DLD1 (cell line): ENCODE data around the gene METTL1.

Source experiments
- in situ Hi-C: cut with HindIII; loops from 2 replicates; pipeline ENCODE4 v1.10.0; 2017; ENCODE audit warnings: low sequenced_read_pairs

The METTL1 gene

DNA sequence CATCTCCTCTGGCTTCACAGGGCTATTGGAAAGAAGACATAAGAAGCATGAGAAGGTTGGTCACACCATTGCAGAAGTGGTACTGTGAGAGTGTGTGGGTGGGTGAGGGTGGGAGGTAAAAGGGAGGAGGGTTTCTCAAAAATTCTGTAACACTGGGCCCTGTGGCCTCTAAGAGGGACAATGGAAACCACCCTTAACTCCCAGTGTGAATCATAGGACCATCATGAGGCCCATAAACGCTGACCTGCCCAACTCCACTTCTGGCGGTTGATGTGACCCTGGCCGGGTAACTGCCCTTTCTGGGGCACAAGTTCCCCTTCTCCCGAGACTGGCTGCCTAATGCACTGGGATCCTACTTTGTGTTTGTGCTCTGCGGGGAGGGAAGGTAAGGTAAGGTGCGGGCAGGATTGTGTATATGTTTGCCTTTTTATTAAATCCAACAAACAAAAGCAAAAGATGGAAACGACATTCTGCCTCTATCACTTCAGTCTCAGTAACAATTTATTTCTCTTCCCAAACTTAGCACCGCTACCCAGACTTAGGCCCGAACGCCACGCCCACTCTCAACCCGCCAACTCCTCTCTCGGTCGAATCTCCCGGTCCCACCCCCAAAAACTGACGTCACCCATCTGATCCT, 551 bp downstream of the METTL1 start:
- in situ Hi-C loops: no loop called here

DNA sequence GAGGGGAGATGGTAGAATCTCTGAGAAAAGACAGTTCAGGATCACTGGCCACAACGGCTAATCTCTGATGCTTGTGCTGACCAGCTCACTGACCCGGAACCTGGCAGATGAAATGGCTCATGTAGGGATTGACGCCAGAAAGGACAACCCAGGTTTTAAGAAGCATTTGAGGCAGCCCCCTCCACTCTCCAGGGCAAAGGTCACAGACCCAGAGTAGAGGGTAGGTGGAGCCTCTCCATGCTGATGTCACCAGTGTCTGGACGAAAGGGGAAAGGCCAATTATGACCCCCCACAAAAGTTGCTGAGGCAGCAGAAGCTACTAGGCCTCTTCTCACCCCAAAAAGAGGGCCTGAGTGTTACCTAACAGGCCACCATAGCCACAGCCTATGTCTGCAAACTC, 1.2 kb downstream of the METTL1 start:
- in situ Hi-C loops: no loop called here

DNA sequence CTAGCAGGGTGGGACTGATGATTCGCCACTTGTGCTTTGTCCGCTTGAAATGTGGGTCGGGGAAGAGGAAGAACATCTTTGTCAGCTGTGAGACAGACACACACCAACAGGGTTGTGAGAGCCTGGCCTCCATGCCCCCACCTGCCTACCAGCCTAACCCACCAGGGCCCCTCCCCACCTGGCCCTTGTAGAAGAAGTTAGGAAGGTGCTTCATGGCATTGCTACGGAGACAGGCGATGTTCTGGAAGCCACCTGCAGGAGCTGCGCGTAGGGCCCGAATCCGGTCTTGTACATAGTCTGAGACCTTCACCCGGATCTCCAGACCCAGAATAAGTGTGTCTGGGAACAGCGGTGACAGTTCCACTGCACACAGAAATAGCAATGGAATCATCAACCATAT, 2.3 kb downstream of the METTL1 start:
- in situ Hi-C loops: no loop called here

DNA sequence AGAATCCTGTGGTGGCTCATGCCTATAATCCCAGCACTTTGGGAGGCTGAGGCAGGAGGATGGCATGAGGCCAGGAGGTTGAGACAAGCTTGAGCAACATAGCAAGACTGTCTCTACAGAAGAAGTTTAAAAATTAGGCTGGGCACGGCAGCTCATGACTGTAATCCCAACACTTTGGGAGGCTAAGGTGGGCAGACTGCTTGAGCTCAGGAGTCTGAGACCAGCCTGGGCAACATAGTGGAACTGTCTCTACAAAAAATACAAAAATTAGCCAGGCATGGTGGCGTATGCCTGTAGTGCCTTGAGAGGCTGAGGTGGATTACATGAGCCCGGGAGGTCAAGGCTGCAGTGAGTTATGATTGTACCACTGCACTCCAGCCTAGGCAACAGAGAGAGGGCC, 4.0 kb downstream of the METTL1 start:
- in situ Hi-C loops: no loop called here

DNA sequence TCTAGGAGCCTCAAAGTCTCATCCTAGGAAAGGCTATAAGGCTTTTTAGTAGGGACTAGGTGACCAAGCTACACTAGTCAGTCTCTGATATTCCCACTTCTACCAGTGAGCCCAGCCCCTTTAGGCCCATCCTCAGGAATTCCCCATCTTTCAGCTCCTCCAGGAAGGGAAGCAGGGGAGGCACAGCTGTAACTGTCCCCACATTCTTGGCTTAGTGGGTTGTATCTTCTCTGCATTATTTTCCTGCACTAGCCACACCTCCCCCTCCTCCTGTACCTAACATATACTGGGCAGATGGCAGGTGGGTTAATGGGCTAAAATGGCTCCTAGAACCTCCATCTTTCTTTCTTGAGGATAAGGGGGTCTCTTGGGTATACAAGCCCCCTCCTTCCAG, 4.6 kb downstream of the METTL1 start:
- in situ Hi-C loops: no loop called here

DNA sequence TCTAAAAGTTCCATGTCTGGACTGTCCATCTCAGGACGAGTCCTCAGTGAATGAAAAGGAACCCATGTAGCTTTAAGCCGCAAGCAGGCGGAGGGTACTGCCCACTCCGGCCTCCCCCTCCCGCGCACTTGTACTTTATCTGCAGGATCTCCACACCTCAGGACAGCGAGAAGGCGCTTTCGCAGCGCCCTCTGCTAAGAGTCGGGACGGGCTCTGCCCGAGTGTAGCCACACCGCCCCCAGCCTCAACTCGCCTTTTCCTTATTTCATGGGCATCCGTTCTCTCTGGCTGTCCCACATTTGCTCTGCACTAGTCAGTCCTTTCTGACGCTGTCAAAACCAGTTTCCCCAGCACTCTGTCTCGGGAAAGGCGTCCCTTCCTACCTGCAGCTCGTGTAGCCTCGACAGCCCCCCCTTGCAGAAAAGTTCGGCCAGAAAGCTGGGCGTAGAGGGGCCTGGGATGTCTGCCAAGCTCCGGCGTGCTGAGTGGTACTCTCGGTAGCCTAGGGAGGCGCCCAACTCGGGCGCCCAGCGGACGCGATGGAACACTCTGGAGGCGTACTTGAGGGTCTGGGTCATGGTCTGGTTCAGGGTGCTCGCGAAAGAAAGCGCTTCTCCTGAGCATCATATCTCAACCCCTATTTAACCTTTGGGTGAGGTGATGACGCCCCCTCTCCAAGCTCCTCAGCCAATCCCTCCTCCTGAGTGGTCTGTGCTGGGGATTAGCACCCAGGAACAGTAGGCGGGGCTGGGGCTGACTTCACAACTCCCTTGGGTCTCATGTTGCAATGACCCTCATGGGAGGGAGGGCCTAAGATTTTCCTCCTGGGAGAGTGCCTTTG, 5.2 kb downstream of the METTL1 start, which contains the start of gene CYP27B1:
TSS of gene CYP27B1 (minus strand) at position 615 of the 841 bp plus-strand sequence. CDS start at position 578, 37 bp downstream.
- in situ Hi-C loops: no loop called here

DNA sequence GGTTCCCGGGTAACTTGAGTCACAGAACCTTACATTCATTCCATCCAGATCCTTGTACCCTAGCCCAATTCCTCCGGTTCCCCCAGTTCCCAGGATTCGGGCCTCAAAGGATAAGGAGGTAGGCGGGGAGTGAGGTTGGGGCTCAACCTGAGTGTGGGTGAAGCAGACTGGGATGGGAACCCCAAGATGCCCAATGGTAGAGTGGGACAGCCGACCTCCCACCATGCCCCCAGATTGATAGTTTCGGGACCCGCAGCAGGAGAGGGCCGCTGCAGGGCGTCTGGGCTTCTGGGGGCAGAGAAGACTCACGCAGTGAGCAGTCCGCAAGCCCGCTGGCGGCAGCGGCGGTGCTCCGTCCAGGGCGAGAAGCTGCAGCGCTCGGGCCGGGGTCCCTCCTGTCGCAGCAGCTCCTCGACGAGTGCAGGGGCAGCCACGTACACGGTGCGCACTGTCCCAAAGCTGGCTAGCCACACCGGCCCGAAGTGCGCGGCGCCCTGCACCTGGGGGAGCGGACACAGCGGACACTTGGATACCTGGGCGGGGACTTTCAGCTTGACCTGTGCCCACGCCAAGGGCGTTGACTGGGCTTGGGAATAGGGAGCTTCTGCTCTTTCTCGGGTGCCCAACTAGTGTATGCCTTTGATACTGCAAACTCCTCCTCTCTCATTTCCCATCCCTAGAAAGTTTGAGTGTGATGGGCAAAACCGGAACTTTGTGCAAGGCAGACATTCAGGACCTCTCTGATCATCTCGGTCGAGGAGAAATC, 6.0 kb downstream of the METTL1 start:
- in situ Hi-C loops: no loop called here

DNA sequence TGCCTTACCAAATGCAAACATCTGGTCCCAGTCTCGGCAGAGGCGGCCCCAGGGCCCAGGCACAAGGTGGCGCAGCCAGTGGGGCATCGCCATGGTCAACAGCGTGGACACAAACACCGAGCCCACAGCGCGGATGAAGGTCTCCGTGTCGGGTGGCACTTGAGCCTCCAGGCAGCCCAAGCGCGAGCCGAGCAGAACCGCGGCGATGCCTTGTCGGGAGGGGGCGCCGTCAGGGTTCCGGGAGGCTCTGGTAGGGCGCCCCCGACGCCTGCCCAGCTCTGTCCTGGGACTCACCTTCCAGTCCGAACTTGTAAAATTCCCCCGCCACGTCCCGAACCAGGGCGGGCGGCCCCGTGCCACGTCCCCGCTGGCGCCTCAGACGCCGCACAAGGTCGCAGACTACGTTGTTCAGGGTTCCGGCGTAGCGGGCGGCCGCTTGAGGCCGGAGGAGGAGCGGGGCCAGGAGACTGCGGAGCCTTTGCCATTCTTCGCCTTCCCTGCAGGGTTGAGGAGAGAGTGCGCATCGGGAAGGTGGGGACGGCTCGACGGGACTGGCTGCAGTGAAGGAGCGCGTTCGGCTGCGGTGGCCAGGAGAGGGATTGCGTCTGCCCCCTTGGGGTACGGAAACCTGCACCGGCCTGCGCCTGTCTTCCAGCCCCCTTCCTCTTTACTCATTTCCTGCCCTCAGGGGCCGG, 6.8 kb downstream of the METTL1 start:
- in situ Hi-C loops: no loop called here

DNA sequence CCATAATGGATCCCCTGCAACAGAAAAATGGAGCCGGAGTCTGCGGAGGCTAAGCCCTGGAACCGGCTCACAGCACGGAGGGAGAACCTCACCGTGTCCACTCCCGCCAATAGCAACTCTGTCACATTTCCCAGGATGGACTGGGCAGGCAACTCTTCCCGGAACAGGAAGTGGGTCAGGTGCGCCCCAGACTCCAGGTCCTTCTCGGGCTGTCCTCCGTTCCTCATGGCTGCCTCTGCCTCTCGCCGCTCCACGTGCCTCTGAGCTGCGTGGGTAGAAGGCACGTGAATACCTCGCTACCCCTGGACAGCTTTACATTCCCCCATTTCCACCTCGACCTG, 7.3 kb downstream of the METTL1 start:
- in situ Hi-C loops: no loop called here

DNA sequence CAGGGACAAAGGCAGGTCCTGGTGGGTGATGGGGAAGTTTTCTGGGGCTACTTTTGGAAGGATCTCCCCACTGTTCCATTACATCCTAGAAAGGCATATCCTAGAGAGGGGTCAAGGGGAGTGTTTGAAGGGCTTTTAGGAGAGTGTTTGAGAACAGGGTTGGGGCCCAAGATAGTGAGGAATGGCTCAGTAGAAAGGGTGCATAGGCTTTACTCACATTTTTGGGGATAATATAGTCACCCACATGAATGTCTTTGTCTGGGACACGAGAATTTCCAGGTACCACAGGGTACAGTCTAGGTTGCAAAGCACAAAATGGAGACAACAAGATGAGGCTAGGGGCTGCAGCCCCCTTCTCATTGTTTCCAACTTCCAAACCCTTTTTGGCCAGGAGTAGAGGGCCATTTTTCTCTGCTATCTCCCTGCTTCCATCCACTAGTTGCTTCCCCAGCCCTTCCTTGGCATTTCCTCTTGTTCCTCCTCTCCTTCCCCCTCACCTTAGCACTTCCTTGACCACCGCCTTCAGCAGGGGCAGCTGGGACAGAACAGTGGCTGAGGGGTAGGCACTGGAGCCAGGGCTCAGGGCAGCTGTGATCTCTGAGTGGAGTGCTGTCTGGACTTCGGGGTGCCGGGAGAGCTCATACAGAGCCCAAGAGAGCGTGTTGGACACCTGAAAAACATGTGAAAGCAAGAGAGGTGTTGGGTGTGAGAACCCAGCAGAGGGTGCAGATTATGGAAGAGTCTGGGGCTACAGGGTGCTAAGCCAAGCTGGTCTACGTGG, 7.8 kb downstream of the METTL1 start:
- in situ Hi-C loops: no loop called here

DNA sequence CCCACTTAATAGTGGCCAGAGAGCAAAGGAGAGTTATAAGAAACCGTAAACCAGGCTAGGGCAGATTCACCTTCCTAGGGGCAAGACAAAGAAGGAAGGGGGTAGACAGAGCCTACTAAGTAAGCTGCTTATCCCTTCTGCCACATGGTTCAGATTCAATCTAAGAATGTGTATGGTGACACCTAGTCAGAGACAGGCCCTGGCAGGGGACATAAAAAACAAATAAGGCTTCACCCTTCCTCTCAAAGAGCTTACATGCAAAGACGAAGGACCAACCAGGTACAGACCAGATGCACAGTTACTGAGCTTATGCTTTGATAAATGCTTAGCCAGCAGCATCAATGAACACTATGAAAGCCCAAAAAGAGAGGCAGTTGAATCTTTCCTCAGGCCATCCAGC, 9.4 kb downstream of the METTL1 start:
- in situ Hi-C loops: no loop called here

DNA sequence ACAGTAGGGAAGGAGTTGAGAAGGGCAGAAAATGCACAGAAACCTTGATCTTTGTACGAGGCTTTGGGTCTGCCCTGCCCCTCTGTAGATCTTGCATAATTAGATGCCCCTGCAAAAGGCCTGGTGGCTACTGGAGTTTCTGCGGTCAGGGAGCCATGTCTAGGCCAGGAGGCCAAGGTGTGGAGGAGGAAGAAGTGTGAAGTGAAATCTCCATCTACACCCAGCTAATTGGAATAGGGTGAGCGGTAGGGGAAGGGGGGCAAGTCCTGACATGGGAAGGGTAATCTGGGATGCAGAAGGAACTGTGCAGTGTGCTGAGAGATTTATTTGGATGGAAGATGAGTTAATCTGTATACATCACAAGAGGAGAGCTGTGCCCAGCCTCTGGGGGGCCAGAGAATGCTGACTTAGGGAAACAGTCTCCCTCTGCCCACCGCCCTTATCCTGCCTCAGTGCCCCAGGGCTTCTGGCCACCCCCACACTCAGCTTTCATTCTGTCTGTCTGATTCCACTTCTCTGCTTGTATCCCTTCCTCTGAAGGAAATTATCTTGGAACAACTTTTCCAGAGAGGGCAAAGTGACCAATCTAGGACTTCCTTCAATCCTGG, 10.4 kb downstream of the METTL1 start:
- in situ Hi-C loops: no loop called here

DNA sequence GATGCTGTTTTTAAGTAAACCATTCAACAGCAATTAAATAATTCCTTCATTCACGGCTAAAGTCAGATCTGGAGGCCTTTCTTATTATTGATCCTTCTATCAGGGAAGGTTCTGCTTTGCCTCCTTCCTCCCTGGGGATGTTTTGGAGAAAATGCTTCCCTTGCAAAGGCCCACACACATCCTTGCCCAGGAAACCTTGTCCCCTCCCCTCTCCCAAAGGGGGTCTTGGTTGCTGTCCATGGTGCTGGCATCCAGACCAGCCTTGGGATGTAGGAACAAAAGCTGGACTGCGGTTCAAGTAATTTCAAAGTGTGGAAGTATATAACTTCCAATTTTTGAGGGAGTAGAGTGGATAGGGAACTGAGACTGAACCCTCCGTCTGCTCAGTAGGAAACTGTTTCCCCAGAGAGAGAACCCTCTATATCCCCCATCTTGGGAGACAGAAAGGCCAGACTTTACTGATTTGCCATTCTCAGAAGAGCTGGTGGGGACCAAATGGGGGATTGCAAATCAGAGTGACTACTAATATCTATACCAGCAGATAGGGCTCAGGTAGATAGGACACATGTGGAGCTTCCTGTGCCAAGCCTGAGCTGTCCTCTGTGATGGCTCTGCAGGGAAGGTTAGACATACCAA, 11.4 kb downstream of the METTL1 start:
- in situ Hi-C loops: no loop called here

DNA sequence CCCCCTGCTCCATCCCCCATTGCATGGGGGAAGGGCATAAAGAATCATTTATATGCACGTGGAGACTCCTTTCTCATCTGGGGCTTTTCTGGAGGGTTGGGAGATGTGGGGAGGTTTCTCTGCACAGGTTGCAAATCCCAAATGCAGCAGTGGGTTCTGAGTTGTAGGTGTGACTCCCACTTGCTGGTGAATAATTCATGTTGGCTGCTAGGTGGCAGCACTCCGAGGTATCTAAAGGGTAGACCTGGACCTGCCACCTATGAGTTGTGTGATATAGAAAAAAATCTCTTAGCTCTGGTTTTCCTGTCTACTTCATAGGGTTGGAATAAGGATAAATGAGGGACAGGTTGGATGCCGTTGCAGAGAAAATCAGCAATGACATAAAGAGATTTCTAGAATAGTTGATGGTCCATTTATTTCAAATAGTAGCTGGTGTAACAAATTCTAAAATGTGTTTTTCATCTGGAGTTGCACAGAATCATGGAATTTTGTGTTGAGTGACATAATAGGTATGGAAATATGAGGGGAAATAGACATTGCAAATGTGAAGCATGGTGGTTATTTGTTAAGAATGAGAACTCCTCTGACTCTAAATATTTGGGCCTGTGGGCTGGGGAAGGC, 12.4 kb downstream of the METTL1 start:
- in situ Hi-C loops: no loop called here

DNA sequence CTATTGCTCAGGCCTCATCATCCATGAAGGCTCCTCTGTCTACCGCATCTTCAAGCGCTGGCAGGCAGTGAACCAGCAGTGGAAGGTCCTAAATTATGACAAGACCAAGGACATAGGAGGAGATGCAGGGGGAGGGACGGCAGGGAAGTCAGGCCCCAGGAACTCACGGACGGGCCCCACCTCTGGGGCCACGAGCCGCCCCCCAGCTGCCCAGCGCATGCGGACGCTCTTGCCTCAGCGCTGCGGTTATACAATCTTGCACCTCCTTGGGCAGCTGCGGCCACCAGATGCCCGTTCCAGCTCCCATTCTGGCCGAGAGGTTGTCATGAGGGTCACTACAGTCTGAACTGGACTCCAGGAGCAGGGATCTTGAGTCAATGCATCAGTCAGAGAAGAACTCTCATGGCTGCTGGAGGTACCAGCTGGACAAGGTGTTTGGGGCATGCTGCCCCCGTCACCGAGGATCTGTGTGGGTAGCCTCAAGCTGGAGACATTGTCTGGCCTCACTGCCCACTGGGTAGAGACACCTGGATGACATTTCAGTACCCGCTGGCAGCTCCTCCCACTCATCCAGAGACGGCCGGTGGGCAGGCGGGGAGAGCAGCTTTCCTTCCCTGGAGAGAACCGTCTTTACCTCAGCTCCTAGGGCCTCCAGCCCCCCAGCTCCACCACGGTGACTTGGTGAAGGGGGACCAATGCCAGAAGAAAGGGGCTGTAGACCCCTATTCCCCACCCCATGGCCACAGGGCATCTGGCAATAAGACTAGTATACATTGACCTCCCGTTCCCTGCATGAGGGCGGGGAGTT, 13.1 kb downstream of the METTL1 start:
- in situ Hi-C loops: no loop called here

DNA sequence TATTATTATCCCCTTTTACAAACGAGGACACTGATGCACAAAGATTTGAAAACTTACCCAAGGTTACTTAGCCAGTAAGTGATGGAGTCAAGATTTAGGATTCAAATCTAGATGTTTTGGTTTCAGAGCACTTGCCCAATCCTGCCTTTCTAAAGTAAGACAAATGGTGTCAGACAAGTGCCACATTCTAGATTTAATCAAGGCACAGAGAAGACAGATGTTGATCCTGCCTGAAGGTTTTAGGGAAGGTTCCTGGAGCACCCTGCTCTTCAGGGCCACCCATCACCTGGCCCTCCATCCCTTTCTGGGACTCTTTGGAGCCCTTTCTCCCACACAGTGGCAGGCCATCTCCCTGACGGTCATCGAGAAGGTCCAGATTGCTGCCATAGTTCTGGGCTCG, 14.1 kb downstream of the METTL1 start:
- in situ Hi-C loops: no loop called here

DNA sequence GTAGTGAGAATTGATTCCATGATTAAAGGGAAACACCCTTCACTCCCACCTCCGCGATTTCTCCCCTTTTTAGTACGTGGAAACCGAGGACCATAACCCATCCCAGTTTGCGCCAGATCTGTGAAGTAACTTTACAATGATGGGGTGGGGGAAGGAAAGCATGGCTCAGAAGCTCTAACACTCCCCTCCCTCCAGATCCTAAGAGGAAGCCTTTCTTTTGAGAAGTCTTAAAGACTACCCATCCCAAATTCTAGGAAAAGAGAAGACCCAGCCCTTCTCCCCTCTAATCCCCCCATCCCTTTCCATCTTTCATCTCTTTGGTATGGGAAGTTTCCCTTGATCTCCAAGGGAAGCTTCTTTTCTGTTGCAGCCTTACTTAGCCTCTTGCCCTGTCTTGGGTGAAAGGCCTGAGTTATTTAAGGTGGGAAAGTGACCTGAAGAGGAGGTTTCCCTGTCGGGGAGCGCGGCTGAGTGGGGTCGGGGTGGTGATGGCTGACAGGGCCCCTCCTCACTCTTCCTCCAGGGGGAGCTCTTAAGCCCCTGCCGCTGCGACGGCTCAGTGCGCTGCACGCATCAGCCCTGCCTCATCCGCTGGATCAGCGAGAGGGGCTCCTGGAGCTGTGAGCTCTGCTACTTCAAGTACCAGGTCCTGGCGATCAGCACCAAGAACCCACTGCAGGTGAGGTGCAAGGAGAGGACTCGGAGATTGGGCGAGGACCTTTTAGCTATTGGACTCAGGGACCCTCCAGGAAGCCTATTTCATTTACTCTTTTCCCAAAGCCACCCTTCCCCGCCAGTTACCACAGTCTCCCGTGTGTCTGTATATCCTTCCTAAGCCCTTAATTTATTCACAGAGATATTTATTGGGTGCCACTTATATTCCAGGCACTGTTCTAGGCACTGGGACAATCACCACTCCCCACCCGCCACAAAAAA, 15.2 kb downstream of the METTL1 start:
- in situ Hi-C loops: no loop called here
